ENCODE measurements around the gene NBR1.

DNA sequence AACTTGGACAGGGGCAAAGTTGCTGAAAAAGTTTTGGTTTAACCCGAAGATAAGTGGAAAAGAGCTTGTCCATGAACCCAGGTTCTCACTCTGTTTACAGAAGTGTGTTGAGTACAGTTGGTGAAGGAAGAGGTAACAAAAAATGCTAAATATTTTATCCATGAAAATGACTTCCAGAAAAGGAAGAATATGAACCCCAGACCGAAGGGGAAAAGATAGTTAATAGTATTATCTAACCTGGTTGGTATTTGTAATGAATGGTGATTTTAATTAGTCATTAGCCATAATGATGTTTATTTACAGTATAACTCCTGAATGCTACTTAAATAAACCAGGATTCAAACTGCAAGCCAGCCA lies 40.1 kb downstream of the NBR1 start:
- TF ChIP-seq GATA2 (IDR thresholded peaks at IDR 0.05; ENCODE audit: low read depth, low read length) (no peak), GATA3 (IDR thresholded peaks at IDR 0.05; ENCODE audit: low read depth, low read length) (no peak)
